GM12801 (cell line): ENCODE data around the gene GPR142.

ENCODE experiments used
- CTCF ChIP-seq: IDR thresholded peaks from one replicate; pipeline ENCODE4 v1.5.1; 2011; ENCODE audit warnings: control low read depth; ENCODE audit not compliant: insufficient read length; ENCODE audit errors: extremely low read depth

Gene GPR142

GRCh38 chr17:74356646-74357465 is 10.4 kb upstream of the GPR142 start:
- TF ChIP-seq CTCF: no peak

GRCh38 chr17:74357466-74357809 is 9.9 kb upstream of the GPR142 start:
- no peak for TF ChIP-seq CTCF

GRCh38 chr17:74358697-74359096 is 8.6 kb upstream of the GPR142 start:
- TF ChIP-seq CTCF: no peak

- no peak for TF ChIP-seq CTCF
Measured at GRCh38 chr17:74359916-74360315, 7.4 kb upstream of the GPR142 start.

GRCh38 chr17:74360899-74361229 is 6.4 kb upstream of the GPR142 start:
- no peak for TF ChIP-seq CTCF

- no peak for TF ChIP-seq CTCF
Measured at GRCh38 chr17:74361230-74362068, 5.9 kb upstream of the GPR142 start, which contains the start of gene BTBD17. BTBD17 (minus strand) TSS chr17:74361868; CDS start chr17:74361819, 49 bp downstream.

GRCh38 chr17:74362069-74362405 is 5.3 kb upstream of the GPR142 start:
- no peak for TF ChIP-seq CTCF
